ENCODE measurements around the gene SLC12A5. TPM values are rescaled to one million over a fixed set of nuclear protein-coding genes. Genes with fewer than 3 reads are reported as not detected.

The SLC12A5 gene
- total RNA-seq, 1 experiment from 2014 or later, result 7.2 TPM

DNA sequence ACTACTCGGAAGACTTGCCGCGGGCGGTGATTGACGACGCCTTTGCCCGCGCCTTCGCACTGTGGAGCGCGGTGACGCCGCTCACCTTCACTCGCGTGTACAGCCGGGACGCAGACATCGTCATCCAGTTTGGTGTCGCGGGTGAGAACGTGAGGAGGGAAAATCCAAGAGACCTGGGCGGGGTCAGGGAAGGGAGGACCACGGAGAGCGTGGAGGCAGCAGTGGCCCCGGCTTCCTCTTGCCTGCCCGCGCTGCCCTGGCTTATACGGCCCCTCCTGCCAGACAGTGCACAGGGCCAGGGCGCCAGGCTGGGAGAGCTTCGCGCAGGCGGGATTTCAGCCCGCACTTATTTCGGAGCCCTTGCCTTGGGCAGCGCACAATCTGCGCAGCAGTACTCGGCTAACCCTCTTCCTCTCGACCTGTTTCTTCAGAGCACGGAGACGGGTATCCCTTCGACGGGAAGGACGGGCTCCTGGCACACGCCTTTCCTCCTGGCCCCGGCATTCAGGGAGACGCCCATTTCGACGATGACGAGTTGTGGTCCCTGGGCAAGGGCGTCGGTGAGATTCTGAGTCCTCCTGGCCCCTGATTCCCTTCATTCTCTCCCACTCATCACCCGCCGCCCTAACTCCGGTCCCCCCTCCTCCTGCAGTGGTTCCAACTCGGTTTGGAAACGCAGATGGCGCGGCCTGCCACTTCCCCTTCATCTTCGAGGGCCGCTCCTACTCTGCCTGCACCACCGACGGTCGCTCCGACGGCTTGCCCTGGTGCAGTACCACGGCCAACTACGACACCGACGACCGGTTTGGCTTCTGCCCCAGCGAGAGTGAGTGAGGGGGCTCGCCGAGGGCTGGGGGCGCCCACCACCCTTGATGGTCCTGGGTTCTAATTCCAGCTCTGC lies 18.3 kb upstream of the SLC12A5 start:
- Mint-ChIP-seq H3K36me3 (no peaks in the 10 kb centered on the region), H3K4me1 (peaks cover 63% of the 10 kb centered on the region), H3K27me3 (ENCODE audit: low read depth) (peaks cover 31% of the 10 kb centered on the region), H3K9me3 (peaks cover 3% of the 10 kb centered on the region; the same call in 1 of the 2 replicates), H3K4me3 (peak overlapping the region; percentile 75), H3K27ac (no peak overlapping the region; the same call in 1 of the 2 replicates)
- DNase-seq (ENCODE audit: low spot score), result no peak
- TF ChIP-seq, protein P1, sequence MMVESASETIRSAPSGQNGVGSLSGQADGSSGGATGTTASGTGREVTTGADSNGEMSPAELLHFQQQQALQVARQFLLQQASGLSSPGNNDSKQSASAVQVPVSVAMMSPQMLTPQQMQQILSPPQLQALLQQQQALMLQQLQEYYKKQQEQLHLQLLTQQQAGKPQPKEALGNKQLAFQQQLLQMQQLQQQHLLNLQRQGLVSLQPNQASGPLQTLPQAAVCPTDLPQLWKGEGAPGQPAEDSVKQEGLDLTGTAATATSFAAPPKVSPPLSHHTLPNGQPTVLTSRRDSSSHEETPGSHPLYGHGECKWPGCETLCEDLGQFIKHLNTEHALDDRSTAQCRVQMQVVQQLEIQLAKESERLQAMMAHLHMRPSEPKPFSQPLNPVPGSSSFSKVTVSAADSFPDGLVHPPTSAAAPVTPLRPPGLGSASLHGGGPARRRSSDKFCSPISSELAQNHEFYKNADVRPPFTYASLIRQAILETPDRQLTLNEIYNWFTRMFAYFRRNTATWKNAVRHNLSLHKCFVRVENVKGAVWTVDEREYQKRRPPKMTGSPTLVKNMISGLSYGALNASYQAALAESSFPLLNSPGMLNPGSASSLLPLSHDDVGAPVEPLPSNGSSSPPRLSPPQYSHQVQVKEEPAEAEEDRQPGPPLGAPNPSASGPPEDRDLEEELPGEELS (CRISPR knock-in tag; IDR thresholded peaks at IDR 0.05), result peak; percentile 27; the same call in 1 of the 2 replicates
- TF ChIP-seq CBFB (CRISPR knock-in tag; IDR thresholded peaks at IDR 0.05; ENCODE audit: low read depth), result no peak
- TF ChIP-seq, protein P2, sequence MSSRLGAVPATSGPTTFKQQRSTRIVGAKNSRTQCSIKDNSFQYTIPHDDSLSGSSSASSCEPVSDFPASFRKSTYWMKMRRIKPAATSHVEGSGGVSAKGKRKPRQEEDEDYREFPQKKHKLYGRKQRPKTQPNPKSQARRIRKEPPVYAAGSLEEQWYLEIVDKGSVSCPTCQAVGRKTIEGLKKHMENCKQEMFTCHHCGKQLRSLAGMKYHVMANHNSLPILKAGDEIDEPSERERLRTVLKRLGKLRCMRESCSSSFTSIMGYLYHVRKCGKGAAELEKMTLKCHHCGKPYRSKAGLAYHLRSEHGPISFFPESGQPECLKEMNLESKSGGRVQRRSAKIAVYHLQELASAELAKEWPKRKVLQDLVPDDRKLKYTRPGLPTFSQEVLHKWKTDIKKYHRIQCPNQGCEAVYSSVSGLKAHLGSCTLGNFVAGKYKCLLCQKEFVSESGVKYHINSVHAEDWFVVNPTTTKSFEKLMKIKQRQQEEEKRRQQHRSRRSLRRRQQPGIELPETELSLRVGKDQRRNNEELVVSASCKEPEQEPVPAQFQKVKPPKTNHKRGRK (CRISPR knock-in tag; IDR thresholded peaks at IDR 0.05; ENCODE audit: borderline replicate concordance), result no peak
- no peak for TF ChIP-seq JAZF1 (CRISPR knock-in tag; IDR thresholded peaks at IDR 0.05)
- TF ChIP-seq SP1 (CRISPR knock-in tag; conservative IDR thresholded peaks at IDR 0.05), result no peak
- TF ChIP-seq RELA (CRISPR knock-in tag; IDR thresholded peaks at IDR 0.05; ENCODE audit: borderline replicate concordance), result no peak
- no peak for TF ChIP-seq ZNF317 (CRISPR knock-in tag; IDR thresholded peaks at IDR 0.05; ENCODE audit: borderline replicate concordance, low read depth)
- TF ChIP-seq ETV6 (CRISPR knock-in tag; IDR thresholded peaks at IDR 0.05), result no peak
- TF ChIP-seq GABPB1 (CRISPR knock-in tag; IDR thresholded peaks at IDR 0.05), result no peak
- ATAC-seq, result no peak
- POLR2A ChIA-PET, result interaction anchor here (1.0 to 1.5 kb wide), 3 partner anchors 24 to 77 kb away, joined by 4 to 10 read pairs (median 4); no protein-coding TSS in a partner anchor
- CTCF ChIA-PET, result interaction anchor here (0.9 to 6.2 kb wide), 27 partner anchors 11 to 872 kb away, joined by 3 to 235 read pairs (median 9); partner anchors contain the start of genes CTSA, NEURL2, PCIF1 and SLC12A5

DNA sequence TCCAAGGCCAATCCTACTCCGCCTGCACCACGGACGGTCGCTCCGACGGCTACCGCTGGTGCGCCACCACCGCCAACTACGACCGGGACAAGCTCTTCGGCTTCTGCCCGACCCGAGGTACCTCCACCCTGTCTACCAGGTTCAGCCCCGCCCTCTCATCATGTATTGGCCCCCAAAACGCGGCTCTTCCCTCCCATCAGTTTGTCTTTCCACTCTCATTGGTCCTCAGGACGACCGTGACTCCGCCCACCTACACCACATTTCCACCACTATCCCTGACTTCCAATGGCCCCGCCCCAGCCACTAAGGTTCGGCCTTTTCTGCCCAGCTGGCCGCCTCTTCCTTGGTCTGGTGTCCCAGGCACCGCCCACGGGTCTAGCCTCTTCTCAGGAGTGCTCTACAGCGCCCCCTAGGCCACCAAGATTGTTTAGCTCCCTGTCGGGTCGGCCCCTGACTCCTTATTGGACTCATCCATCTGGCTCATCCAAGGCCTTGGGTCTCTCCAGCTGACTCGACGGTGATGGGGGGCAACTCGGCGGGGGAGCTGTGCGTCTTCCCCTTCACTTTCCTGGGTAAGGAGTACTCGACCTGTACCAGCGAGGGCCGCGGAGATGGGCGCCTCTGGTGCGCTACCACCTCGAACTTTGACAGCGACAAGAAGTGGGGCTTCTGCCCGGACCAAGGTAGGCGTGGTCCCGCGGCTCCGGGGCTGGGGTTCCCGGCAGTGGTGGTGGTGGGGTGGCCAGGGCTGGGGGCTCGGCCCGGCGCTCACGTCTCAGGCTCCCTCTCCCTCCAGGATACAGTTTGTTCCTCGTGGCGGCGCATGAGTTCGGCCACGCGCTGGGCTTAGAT lies 17.2 kb upstream of the SLC12A5 start:
- no peaks in the 10 kb centered on the region for H3K36me3 Mint-ChIP-seq
- H3K27me3 Mint-ChIP-seq (ENCODE audit: low read depth), result peaks cover 31% of the 10 kb centered on the region
- ATAC-seq (peak; percentile 82), DNase-seq (ENCODE audit: low spot score) (peak; percentile 100)
- ChIA-PET CTCF (interaction anchor here (0.5 to 6.2 kb wide), 63 partner anchors 9 to 873 kb away, joined by 3 to 235 read pairs (median 5); partner anchors contain the start of genes CD40, CTSA, DNTTIP1 and ELMO2), POLR2A (interaction anchor here (0.5 to 1.5 kb wide), 7 partner anchors 25 to 499 kb away, joined by 3 to 10 read pairs (median 4); no protein-coding TSS in a partner anchor)
- peak overlapping the region; percentile 91 for H3K27ac Mint-ChIP-seq
- H3K4me1 Mint-ChIP-seq, result peaks cover 54% of the 10 kb centered on the region
- peaks cover 3% of the 10 kb centered on the region; the same call in 1 of the 2 replicates for H3K9me3 Mint-ChIP-seq
- peak overlapping the region; percentile 75 for H3K4me3 Mint-ChIP-seq
- no peak for TF ChIP-seq PRRX2 (CRISPR knock-in tag; IDR thresholded peaks at IDR 0.05)
- TF ChIP-seq, protein P3, sequence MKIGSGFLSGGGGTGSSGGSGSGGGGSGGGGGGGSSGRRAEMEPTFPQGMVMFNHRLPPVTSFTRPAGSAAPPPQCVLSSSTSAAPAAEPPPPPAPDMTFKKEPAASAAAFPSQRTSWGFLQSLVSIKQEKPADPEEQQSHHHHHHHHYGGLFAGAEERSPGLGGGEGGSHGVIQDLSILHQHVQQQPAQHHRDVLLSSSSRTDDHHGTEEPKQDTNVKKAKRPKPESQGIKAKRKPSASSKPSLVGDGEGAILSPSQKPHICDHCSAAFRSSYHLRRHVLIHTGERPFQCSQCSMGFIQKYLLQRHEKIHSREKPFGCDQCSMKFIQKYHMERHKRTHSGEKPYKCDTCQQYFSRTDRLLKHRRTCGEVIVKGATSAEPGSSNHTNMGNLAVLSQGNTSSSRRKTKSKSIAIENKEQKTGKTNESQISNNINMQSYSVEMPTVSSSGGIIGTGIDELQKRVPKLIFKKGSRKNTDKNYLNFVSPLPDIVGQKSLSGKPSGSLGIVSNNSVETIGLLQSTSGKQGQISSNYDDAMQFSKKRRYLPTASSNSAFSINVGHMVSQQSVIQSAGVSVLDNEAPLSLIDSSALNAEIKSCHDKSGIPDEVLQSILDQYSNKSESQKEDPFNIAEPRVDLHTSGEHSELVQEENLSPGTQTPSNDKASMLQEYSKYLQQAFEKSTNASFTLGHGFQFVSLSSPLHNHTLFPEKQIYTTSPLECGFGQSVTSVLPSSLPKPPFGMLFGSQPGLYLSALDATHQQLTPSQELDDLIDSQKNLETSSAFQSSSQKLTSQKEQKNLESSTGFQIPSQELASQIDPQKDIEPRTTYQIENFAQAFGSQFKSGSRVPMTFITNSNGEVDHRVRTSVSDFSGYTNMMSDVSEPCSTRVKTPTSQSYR (CRISPR knock-in tag; IDR thresholded peaks at IDR 0.05), result no peak
- TF ChIP-seq, protein P4, sequence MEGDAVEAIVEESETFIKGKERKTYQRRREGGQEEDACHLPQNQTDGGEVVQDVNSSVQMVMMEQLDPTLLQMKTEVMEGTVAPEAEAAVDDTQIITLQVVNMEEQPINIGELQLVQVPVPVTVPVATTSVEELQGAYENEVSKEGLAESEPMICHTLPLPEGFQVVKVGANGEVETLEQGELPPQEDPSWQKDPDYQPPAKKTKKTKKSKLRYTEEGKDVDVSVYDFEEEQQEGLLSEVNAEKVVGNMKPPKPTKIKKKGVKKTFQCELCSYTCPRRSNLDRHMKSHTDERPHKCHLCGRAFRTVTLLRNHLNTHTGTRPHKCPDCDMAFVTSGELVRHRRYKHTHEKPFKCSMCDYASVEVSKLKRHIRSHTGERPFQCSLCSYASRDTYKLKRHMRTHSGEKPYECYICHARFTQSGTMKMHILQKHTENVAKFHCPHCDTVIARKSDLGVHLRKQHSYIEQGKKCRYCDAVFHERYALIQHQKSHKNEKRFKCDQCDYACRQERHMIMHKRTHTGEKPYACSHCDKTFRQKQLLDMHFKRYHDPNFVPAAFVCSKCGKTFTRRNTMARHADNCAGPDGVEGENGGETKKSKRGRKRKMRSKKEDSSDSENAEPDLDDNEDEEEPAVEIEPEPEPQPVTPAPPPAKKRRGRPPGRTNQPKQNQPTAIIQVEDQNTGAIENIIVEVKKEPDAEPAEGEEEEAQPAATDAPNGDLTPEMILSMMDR (IDR thresholded peaks at IDR 0.05), result peak; percentile 91
- TF ChIP-seq JUN (CRISPR knock-in tag; IDR thresholded peaks at IDR 0.05), result no peak
- TF ChIP-seq, protein P5, sequence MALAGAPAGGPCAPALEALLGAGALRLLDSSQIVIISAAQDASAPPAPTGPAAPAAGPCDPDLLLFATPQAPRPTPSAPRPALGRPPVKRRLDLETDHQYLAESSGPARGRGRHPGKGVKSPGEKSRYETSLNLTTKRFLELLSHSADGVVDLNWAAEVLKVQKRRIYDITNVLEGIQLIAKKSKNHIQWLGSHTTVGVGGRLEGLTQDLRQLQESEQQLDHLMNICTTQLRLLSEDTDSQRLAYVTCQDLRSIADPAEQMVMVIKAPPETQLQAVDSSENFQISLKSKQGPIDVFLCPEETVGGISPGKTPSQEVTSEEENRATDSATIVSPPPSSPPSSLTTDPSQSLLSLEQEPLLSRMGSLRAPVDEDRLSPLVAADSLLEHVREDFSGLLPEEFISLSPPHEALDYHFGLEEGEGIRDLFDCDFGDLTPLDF (CRISPR knock-in tag; IDR thresholded peaks at IDR 0.05), result no peak
- TF ChIP-seq FOXJ3 (CRISPR knock-in tag; IDR thresholded peaks at IDR 0.05; ENCODE audit: borderline replicate concordance), result no peak
- TF ChIP-seq ZNF138 (CRISPR knock-in tag; conservative IDR thresholded peaks at IDR 0.05), result no peak
- TF ChIP-seq NFYB (CRISPR knock-in tag; conservative IDR thresholded peaks at IDR 0.05; ENCODE audit: low read depth), result peak; percentile 65
- peak; percentile 60 for TF ChIP-seq SP1 (CRISPR knock-in tag; conservative IDR thresholded peaks at IDR 0.05)
- TF ChIP-seq TP53 (CRISPR knock-in tag; IDR thresholded peaks at IDR 0.05), result no peak
